ENCODE measurements around the gene SYDE1.

DNA sequence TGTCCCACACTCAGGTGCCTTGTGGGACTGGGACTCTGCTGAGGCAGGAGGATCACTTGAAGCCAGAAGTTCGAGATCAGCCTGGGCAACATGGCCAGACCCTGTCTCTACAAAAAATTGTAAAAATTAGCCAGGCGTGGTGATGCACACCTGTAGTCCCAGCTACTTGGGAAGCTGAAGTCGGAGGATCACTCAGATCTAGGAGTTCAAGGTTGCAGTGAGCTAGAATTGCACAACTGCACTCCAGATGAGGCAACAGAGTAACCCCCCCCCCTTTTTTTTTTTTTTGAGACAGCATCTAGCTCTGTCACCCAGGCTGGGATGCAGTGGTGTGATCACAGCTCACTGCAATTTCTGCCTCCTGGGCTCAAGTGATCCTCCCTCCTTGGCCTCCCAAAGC is 11.0 kb upstream of the SYDE1 start:
- TF ChIP-seq TCF7L2 (IDR thresholded peaks at IDR 0.05; ENCODE audit: low read depth, low read length) (no peak), POLR2AphosphoS5 (IDR thresholded peaks at IDR 0.05; ENCODE audit: low read depth, low read length) (no peak), SIN3A (IDR thresholded peaks at IDR 0.05; ENCODE audit: borderline replicate concordance, insufficient read depth, low read depth, low read length) (no peak)
- TF ChIP-seq, protein P1, sequence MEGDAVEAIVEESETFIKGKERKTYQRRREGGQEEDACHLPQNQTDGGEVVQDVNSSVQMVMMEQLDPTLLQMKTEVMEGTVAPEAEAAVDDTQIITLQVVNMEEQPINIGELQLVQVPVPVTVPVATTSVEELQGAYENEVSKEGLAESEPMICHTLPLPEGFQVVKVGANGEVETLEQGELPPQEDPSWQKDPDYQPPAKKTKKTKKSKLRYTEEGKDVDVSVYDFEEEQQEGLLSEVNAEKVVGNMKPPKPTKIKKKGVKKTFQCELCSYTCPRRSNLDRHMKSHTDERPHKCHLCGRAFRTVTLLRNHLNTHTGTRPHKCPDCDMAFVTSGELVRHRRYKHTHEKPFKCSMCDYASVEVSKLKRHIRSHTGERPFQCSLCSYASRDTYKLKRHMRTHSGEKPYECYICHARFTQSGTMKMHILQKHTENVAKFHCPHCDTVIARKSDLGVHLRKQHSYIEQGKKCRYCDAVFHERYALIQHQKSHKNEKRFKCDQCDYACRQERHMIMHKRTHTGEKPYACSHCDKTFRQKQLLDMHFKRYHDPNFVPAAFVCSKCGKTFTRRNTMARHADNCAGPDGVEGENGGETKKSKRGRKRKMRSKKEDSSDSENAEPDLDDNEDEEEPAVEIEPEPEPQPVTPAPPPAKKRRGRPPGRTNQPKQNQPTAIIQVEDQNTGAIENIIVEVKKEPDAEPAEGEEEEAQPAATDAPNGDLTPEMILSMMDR (IDR thresholded peaks at IDR 0.05) = no peak
- TF ChIP-seq, protein P2, sequence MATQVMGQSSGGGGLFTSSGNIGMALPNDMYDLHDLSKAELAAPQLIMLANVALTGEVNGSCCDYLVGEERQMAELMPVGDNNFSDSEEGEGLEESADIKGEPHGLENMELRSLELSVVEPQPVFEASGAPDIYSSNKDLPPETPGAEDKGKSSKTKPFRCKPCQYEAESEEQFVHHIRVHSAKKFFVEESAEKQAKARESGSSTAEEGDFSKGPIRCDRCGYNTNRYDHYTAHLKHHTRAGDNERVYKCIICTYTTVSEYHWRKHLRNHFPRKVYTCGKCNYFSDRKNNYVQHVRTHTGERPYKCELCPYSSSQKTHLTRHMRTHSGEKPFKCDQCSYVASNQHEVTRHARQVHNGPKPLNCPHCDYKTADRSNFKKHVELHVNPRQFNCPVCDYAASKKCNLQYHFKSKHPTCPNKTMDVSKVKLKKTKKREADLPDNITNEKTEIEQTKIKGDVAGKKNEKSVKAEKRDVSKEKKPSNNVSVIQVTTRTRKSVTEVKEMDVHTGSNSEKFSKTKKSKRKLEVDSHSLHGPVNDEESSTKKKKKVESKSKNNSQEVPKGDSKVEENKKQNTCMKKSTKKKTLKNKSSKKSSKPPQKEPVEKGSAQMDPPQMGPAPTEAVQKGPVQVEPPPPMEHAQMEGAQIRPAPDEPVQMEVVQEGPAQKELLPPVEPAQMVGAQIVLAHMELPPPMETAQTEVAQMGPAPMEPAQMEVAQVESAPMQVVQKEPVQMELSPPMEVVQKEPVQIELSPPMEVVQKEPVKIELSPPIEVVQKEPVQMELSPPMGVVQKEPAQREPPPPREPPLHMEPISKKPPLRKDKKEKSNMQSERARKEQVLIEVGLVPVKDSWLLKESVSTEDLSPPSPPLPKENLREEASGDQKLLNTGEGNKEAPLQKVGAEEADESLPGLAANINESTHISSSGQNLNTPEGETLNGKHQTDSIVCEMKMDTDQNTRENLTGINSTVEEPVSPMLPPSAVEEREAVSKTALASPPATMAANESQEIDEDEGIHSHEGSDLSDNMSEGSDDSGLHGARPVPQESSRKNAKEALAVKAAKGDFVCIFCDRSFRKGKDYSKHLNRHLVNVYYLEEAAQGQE (IDR thresholded peaks at IDR 0.05; ENCODE audit: insufficient read depth in 1 of 2, low read depth in 2 of 2, low read length in 1 of 2) = no peak
